ENCODE data around the gene MED10.

MED10 gene

DNA sequence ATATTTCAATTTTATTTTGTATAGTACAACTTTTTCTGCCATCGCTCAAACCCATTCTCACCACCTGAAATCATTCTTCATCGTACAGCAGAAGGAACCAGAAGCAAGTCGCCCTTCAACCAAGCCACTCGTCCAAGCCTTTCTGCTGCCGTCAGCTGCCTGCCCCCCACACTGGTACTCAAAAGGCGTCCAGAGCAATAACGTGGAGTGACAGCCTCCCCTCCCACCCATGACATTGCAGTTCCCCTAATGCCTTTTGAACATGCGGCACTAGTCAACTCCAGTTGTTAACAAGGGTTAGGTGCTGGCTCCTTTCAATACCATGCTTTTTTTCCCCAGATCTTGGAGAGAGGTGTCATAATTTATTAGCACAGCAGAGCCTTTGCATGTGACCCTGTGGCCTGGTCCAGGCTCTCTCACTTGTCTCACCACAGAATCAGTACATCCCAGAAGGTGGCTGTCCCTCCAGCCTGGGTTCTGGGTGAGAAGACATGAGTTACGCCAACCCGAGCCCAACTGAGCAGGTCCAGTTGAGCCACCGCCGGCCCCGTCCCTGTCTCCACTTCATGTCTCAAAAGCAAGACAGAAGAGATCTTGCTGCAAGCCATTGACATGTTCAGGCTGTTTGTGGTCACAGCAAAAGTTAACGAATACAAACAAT is 20.4 kb upstream of the MED10 start:
- no peak for DNase-seq

DNA sequence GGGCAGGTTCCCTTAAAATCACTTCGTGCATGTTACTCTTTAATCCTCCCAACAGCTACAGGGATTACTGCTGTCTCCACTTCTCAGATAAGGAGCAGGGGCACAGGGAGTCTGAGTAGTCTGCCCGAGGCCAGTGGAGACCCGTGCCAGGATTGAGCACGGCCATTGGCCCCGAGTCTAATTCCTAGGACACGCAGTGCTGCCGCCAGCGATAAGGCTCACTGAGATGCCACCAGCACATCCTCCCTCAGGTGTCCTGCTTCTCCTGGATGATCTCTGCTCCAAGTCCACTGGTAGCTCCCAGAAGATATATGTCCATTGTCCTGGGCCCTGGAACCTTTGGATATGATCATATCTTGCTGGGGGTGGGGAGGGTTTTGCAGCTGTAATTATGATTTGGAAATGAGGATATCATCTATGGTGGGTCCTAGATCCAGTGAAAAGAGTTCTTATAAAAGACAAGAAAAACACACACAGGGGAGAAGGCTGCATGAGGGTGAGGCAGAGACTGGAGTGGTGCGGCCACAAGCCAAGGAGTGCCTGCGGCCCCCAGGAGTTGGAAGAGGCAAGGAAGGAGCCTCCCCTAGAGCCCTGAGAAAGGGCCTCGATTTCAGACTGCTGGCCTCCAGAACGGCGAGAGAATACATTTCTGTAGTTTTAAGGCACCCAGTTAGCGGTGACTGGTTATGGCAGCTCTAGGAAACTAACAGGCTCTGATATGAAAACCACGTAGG is 19.4 kb upstream of the MED10 start:
- DNase-seq: no peak

DNA sequence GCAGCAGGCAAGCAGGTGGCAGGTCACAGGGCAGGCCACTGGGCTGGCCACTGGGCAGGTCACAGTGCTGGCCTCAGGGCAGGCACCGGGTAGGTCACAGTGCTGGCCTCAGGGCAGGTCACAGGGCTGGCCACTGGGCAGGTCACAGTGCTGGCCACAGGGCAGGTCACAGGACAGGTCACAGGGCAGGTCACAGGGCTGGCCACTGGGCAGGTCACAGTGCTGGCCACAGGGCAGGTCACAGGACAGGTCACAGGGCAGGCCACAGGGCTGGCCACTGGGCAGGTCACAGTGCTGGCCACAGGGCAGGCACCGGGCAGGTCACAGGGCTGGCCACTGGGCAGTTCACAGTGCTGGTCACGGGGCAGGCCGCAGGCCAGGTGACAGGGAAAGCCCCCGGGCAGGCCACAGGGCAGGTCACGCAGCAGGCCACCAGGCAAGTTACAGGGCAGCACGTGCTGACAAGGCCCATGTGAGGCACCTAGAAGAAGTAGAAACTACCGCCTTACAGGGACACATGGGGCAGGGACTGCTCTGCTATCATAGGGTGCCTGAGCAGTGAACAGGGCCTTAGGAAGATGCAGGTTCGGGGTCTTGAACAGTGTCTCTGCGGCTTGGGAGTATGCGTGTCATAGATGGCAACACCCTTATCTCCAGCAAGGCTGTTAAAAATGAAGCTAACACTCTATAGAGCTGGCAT is 18.6 kb upstream of the MED10 start:
- no peak for DNase-seq

DNA sequence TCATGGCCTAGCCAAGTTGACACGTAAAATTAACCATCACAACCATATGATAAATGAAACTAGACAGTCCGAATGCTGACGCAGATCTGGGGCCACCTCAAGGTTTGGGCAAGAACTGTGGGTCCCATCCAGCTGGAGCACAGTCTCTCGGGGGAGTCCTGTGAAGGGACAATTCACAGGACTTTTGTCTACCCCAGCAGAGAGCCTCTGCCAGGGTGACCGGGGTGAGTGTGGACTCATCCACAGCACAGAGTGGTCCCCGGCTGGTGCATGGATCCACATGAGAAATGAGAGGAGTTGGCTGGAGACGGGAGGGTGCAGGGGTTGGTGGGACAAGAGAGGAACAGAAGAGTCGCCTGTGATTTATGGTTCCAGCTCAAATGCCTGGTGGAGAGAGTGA is 17.7 kb upstream of the MED10 start:
- no peak for DNase-seq

DNA sequence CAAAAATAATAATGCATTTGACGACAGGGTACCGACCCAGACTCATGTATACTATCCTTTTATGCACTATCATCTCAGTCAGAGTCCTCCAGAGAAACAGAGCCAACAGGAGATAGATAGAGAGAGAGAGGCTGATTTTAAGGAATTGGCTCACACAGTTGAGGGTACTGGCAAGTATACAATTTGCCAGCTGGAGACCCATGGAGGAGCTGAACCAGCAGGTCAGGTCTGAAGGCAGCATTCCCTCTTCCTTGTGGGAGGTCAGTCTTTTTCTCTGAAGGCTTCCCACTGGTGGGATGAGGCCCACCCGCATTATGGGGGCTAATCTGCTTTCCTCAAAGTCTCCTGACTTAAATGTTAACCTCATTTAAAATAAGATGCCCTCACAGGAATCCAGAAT is 17.3 kb upstream of the MED10 start:
- no peak for DNase-seq

DNA sequence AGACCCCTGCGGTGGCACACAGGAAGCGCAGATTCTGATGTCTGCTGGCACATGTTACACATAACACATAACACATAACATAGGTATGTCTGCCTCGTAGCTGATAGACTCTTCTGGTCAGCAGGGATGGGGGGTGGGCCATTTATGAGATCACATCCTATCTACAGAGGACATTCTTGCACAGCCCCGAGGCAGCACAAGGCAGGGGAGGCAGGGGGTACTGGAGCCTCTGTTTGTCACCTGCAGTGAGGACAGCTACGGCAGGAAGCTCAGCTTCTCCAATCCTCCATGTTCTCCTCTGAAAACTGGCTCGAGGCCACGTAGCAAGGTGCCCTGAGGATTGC is 16.7 kb upstream of the MED10 start:
- DNase-seq: no peak

DNA sequence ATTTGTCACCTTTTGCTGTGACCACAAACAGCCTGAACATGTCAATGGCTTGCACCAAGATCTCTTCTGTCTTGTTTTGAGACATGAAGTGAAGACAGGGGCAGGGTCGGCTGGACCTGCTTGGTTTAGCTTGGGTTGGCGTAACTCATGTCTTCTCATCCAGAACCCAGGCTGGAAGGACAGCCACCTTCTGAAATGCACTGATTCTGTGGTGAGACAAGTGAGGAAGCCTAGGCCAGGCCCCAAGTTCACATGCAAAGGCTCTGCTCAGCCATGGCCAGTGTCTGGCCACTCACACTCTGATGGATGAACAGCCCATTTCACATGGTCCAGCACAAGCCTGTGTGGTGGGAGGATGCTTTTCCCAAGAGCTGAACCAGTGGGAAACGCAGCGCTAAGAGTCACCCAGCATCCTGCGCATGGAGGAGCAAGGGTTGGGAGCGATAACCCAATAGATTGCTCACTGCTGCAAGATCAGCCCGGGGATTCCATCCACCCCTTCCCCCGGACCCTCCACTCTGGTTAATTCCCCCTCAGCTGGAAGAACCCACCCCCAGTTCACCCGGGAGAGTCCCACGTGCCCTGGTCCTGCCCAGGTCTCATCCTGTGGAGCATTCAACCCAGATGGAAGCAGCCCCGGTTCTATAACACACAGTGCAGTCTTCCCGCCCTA is 16.2 kb upstream of the MED10 start:
- no peak for DNase-seq

DNA sequence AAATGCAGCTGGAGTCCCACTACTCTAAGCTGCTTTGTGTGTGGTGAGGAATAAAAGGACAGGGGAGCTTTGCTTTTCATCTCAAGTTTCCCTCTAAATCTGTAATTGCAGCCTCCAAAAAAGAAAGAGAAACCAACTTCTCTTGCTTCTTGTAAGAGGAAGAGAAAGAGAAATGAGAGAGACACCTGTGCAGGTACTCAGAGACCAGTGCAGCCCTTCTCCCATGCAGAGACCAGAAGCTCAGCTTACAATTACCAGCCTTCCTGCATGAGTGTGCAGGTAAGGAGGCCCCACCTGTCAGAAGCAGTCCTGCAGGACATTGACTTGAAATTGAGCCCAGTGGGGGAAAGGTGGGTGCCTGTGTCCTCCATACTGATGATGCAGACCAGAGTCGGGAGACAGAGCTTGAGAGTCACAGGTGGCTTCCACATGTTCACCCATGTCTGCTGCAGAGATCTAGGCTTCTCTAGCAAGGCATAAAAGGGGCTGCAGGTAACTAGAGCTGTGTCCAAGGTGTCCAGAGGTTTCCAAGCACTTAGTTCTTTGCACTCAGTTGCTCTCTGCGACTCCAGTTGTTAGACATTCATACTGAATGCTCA is 15.3 kb upstream of the MED10 start:
- no peak for DNase-seq

DNA sequence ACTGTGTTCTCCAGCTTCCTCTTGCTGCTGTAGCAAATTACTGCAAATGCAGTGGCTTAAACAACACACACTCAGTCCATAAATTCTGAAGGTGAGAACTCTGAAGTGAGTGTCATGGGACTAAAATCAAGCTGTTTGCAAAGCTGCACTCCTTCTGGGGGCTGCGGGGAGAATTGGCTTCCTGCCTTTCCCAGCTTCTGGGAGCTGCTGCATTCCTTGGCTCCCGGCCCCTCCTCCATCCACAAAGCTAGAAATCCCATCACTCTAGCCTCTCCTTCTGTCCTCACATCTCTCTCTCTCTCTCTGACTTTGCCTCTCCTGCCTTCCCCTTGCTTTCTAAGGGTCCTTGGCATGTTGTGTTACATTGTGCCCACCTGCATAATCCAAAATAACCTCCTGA is 14.2 kb upstream of the MED10 start:
- no peak for DNase-seq

DNA sequence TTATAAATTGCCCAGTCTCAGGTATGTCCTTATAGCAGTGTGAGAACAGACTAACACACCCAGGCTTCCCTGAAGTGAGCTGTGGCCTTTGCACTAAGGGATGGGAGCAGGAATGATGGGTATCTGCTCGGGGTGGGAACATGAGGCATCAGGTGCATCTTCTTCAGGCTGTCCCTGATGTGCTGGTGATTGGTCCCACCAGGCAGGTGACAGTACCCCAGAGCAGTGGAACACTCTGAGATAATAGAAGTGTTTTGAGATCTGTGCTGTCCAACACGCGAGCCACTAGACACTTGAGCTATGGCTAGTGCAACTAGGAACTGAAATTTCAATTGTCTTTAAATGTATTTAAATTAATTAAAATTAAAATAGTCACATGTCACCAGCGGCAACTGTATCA is 12.8 kb upstream of the MED10 start:
- DNase-seq: no peak

DNA sequence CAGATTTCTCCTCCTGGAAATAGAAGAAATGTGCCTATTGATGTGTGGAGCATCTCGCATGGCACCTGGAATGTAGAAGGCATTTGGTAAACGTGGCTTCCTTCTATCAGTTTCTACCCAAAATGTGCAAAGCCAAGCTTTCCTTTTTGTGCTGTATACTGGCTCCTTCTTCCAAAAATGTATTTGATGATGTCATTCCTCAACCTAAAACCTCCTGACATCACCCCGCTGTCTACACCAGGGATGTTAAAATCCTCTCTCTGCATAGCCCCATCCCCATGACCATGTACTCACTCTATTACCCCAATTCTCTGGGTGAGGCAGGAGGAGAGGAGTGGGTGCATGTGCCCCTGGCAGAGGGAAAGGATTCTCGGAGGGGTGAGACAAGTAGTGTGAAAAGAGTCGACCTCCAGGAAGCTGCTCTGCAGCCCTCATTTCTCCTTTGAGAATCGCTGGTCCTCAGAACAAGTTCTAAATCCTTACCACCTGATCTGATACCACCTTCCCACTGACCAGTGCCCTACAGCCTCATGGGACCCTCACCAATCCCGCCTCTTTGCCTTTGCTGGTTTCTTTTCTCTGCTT is 11.7 kb upstream of the MED10 start:
- no peak for DNase-seq

DNA sequence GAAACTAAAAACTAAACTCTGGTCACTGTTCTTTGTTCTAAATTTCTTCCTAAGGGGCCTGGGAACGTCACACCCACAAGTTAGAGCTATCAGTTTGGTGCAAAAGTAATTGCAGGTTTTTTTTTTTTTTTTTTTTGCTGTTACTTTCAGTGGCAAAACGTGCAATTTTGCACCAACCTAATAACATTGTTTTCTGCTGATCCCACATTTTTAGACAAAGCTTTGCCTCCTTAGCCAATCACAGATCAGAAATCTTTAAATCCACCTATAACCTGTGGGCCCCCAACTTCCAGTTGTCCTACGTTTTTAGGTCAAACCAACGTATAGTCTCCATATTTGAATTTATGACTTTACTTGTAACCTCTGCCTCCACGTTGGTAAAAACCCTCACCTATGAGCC is 11.1 kb upstream of the MED10 start:
- no peak for DNase-seq

DNA sequence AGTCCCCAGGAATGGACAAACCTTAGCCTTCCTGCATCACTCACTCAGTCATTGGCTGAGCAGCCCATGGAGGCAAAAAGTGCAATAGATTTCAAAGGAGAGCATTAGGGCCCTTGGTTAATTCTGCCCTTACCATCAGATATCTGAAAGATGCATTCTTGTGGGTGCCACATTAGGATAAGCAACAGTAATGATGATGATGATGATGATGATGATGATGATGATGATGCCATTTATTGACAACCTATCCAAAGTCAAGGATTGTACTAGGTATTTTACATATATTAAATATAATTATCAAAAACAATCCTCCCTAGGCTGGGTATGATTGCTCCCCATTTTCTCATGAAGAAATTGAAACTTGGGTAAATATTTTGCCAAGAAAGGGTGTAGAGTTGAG is 9.6 kb upstream of the MED10 start:
- DNase-seq: no peak

DNA sequence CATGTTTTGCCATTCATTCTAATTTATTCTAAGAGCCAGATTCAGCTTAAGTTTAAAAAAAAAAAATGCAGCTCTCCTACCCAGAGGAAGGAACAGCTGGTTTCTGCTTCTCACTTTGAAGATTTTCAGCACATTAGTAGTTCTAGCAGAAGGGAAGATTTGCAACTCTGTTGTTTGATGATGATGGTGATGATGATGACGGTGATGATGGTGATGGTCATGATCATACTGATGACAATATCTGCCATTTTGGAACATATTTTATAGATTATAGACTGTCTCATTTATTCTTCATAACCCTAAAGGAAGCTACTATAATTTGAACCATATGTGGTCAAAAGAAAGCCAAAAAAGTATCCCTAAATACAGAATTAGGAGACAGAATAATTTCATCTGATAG is 7.9 kb upstream of the MED10 start:
- no peak for DNase-seq

DNA sequence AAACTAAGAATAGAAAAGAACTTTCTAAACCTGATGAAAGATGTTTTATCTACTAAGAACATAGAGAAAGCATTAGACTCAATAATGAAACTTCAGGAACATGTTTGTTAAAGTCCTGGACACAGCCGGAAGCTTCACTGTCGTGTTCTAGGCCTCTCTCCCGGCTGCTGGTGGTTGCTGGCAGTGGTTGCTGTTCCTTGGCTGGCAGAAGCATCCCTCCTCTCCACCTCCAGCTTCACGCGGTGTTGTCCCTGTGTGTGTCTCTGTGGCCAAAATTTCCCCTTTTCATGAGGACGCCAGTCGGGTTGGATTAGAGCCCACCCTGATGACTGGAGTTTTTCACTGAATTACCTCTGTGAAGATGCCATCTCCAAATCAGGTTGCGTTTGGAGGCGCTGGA is 6.5 kb upstream of the MED10 start:
- no peak for DNase-seq

DNA sequence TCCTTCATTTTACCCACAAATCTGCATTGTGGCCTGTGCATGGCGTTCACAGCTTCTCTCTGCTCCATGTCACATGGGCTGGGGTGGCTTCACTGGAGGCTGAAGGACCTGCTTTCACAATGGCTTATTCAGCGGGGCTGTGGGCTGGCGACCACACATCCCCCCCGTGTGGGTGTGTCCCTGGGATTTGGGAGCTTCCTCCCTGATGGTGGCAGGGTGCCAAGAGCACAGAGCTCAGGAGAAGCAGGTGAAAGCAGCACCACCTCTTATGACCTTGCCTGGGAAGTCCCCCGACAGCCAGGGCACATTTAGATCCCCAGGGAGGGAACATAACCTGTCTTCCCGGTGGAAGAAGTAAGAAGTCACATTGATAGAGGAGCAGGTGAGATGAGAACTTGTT is 5.0 kb upstream of the MED10 start:
- no peak for DNase-seq

DNA sequence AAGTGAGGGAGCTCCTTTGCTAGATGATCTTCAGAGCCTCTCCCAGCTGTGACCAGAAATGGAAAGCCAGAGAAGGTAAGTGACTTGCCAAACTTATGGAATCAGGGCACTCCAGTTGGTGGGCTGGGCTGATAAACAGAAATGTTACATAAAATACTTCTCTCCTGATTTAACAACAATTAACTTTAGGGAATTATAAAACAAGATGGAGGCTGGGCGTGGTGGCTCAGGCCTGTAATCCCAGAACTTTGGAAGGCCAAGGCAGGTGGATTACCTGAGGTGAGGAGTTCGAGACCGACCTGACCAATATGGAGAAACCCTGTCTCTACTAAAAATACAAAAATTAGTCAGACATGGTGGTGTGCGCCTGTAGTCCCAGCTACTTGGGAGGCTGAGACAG is 899 bp upstream of the MED10 start:
- no peak for DNase-seq

DNA sequence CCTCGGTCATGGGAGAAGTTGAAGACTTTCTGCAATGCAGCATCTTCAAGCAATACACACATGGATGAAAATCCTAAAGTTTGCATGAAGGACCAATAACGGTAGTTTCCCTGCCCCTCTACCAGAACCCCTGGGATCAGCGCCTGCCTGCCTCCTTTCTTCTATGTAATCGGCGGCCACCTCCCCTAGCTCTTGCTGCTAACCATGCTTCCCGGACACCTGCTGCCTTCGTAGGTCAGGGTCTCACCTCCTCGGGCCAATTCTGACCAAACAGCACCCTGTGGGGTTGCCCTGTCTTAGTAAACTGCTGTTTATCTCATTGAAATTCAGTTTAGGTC is 388 bp upstream of the MED10 start:
- DNase-seq: no peak

DNA sequence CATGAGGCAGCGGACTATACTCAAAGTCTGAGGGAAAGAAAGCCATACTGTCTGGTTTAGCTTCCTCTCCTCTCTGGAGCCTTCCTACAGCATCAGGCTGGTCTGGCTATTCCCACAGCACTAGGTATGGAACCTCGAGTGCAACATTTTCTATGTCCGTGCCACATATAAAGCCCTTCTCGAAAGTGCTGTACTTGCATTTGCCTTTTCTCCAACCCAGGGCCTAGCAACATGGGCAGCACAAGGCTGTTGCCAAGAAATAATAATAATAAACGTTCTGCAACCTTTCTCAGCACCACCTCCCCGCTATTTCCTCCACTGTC is 804 bp downstream of the MED10 start:
- peak; percentile 16 for DNase-seq

DNA sequence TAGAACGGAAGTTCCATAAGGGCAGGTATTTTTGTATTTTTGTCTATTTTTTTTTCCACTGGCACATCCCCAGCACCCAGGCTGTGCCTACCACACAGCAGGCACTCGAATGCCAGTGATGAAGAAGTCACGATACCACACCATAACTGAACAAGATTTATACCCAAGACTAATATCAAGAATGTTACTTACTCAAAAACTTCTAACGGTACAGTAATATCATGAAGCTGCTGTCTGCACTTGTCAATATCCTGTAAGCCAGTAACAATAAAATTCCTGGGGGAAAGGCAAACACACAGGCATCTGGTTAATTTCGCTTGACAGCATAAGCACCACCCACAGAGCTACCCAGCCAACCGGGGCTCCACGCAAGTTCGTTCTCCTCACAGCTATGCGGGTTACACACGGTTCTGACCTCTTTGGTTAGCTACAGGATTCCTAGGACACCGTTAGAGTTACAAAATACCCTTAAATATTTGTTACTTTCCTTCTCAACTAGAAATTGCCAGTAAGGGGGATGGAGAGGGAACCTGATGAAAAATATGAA is 1.3 kb downstream of the MED10 start:
- peak; percentile 62 for DNase-seq

DNA sequence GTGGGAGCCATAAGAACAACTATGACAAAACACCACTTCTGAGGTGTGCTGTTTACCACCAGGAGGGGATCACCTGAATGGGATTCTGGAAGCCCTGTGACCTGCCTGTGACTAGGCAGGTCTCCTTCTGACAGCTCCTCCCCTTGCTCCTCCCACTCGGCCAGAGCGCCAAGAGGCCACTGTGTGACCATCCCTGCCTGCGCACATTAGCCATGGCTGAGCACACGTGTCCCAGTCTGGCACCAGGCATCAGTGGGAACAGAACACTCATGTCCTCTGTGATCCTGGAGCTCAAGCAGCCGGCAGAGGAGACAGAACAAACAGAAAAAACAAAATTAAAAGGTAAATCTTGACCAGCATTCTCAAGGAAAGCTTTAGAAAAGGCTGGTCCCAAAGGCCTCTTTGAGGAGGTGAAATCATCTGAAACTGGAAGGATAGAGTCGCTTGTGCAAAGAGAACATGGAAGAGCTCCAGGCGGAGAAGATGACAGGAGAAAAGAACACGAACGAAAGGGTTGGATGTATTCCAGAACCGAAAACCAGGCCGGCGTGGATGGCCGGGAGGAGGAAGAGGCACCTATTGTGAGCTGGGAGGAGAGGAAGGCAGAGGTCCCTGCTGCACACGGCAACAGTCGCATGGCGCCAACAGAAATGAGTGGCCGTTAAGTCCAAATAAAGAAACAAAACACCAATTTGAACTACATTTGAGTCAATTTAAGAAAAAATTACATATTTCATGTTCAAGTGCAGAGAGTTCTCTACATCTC is 5.1 kb downstream of the MED10 start:
- DNase-seq: no peak

Data from activated CD4-positive, alpha-beta T cell treated with anti-CD3 and anti-CD28 coated beads, Interleukin-10, Interleukin-2, amounts not matched to agents 100 ng/mL and 50 ng/mL, durations not matched to agents 16 hours and 8 hours (primary cell).